GM06990 (cell line): Measurements from ENCODE around the gene NUSAP1.

Experiments
- DNase-seq: peaks from one replicate; pipeline ENCODE4 v3.0.0-alpha.2; 2011; ENCODE audit not compliant: insufficient read length; ENCODE audit errors: extremely low read depth
- H3K27me3 ChIP-seq: replicated peaks from 2 replicates; pipeline ENCODE4 v1.6.0; 2011; ENCODE audit warnings: low read length; ENCODE audit not compliant: control insufficient read depth, insufficient read depth
- H3K36me3 ChIP-seq: 2 replicates; pipeline ENCODE4 v1.5.1; 2011; ENCODE audit warnings: low read length; ENCODE audit not compliant: control insufficient read depth, insufficient read depth
- H3K4me3 ChIP-seq: replicated peaks from 2 replicates; pipeline ENCODE4 v1.5.1; 2011; ENCODE audit warnings: low read depth, mild to moderate bottlenecking, control low read depth, low read length
- TF ChIP-seq, protein P1 (sequence below): IDR thresholded peaks from 2 replicates; pipeline ENCODE4 v1.5.1; 2011; ENCODE audit warnings: low read length, control low read depth, mild to moderate bottlenecking, inconsistent platforms; ENCODE audit not compliant: insufficient read depth, poor library complexity, severe bottlenecking

The NUSAP1 gene

GRCh38 chr15:41411031-41411430 lies 78.3 kb downstream of the NUSAP1 start:
- no peak for DNase-seq
- Histone ChIP-seq H3K36me3 (no peaks in the 10 kb centered on the region), H3K27me3 (no peaks in the 10 kb centered on the region), H3K4me3 (no peak overlapping the region)
- TF ChIP-seq, protein P1, sequence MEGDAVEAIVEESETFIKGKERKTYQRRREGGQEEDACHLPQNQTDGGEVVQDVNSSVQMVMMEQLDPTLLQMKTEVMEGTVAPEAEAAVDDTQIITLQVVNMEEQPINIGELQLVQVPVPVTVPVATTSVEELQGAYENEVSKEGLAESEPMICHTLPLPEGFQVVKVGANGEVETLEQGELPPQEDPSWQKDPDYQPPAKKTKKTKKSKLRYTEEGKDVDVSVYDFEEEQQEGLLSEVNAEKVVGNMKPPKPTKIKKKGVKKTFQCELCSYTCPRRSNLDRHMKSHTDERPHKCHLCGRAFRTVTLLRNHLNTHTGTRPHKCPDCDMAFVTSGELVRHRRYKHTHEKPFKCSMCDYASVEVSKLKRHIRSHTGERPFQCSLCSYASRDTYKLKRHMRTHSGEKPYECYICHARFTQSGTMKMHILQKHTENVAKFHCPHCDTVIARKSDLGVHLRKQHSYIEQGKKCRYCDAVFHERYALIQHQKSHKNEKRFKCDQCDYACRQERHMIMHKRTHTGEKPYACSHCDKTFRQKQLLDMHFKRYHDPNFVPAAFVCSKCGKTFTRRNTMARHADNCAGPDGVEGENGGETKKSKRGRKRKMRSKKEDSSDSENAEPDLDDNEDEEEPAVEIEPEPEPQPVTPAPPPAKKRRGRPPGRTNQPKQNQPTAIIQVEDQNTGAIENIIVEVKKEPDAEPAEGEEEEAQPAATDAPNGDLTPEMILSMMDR: no peak

- DNase-seq: no peak
- TF ChIP-seq, protein P1: no peak
- H3K27me3 ChIP-seq: no peaks in the 10 kb centered on the region
- H3K36me3 ChIP-seq: no peaks in the 10 kb centered on the region
- no peak overlapping the region for H3K4me3 ChIP-seq
These were observed 78.8 kb downstream of the NUSAP1 start for GRCh38 chr15:41411441-41411840.

DNA sequence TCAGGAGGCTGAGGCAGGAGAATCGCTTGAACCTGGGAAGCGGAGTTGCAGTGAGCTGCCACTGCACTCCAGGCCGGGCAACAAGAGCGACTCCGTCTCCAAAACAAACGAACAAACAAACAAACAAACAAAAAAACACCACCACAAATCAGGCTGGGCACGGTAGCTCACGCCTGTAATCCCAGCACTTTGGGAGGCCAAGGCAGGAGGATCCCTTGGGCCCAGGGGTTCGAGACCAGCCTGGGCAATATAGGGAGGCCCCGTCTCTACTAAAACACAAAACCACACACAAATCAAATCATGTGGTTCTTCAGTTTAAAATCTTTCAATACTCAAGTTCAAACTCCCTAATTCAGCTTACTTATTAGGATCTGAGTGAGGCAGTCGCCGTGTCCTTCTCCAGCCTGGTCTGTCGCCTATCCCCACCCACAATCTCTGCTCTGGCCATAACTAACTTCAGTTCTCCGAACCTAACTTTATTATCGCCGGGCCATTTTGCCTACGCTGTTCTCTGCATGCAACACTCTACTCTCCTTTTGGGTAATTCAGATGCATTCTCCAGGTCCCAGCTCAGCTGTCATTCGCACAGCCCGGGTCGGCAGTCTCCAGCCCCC lies 83.6 kb downstream of the NUSAP1 start:
- DNase-seq: no peak
- H3K27me3 ChIP-seq: no peaks in the 10 kb centered on the region
- H3K36me3 ChIP-seq: no peaks in the 10 kb centered on the region
- H3K4me3 ChIP-seq: peak overlapping the region; percentile 88
- TF ChIP-seq, protein P1: no peak

- TF ChIP-seq, protein P1: no peak
- Histone ChIP-seq H3K36me3 (no peaks in the 10 kb centered on the region), H3K4me3 (peak within 1 kb of the TSS; percentile 95), H3K27me3 (no peaks in the 10 kb centered on the region)
- peak; percentile 95 for DNase-seq
These were observed 84.2 kb downstream of the NUSAP1 start, which contains the start of gene RTF1 for GRCh38 chr15:41416742-41417417. RTF1 (plus strand) TSS chr15:41417095; CDS start chr15:41417116, 21 bp downstream.

- Histone ChIP-seq H3K4me3 (peak overlapping the region; percentile 95), H3K36me3 (no peaks in the 10 kb centered on the region), H3K27me3 (no peaks in the 10 kb centered on the region)
- DNase-seq: no peak
- TF ChIP-seq, protein P1: no peak
These were observed 84.9 kb downstream of the NUSAP1 start for GRCh38 chr15:41417418-41418195.
